Nephron (organoid): ENCODE measurements around the gene CHRNG.

ENCODE experiments used
- H3K27ac Mint-ChIP-seq, 3 experiments: 2 replicates each; pipeline ENCODE4 v1.8.0; 2020; ENCODE audit warnings: mixed read lengths in 3 of 3, mild to moderate bottlenecking in 2 of 3, moderate library complexity in 1 of 3
- H3K27me3 Mint-ChIP-seq: 2 replicates; pipeline ENCODE4 v1.8.0; 2021; ENCODE audit warnings: low read depth, mild to moderate bottlenecking, moderate library complexity, mixed read lengths
- H3K36me3 Mint-ChIP-seq: 2 replicates; pipeline ENCODE4 v1.8.0; 2020; ENCODE audit warnings: low read depth, mixed read lengths
- H3K4me1 Mint-ChIP-seq: 2 replicates; pipeline ENCODE4 v1.8.0; 2020; ENCODE audit warnings: mixed read lengths
- H3K4me3 Mint-ChIP-seq, 3 experiments: 2 replicates each; pipeline ENCODE4 v1.8.0; 2020; ENCODE audit warnings: mild to moderate bottlenecking in 3 of 3, mixed read lengths in 3 of 3, moderate library complexity in 2 of 3
- H3K9me3 Mint-ChIP-seq: 2 replicates; pipeline ENCODE4 v1.8.0; 2020; ENCODE audit warnings: mixed read lengths
- TF ChIP-seq, protein P1 (sequence below), 3 experiments: fragments of 200-600 bp; sonication (generic); IDR thresholded peaks; one replicate each; pipeline ENCODE4 v1.5.0; 2021; ENCODE audit warnings: antibody characterized with exemption in 3 of 3; ENCODE audit not compliant: unreplicated experiment in 3 of 3

The CHRNG gene

GRCh38 chr2:232516551-232516950 lies 22.9 kb upstream of the CHRNG start:
- no peak overlapping the region for H3K27ac Mint-ChIP-seq
- H3K9me3 Mint-ChIP-seq = no peaks in the 10 kb centered on the region
- no peak overlapping the region for H3K4me3 Mint-ChIP-seq
- TF ChIP-seq, protein P1, sequence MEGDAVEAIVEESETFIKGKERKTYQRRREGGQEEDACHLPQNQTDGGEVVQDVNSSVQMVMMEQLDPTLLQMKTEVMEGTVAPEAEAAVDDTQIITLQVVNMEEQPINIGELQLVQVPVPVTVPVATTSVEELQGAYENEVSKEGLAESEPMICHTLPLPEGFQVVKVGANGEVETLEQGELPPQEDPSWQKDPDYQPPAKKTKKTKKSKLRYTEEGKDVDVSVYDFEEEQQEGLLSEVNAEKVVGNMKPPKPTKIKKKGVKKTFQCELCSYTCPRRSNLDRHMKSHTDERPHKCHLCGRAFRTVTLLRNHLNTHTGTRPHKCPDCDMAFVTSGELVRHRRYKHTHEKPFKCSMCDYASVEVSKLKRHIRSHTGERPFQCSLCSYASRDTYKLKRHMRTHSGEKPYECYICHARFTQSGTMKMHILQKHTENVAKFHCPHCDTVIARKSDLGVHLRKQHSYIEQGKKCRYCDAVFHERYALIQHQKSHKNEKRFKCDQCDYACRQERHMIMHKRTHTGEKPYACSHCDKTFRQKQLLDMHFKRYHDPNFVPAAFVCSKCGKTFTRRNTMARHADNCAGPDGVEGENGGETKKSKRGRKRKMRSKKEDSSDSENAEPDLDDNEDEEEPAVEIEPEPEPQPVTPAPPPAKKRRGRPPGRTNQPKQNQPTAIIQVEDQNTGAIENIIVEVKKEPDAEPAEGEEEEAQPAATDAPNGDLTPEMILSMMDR (IDR thresholded peaks at IDR 0.05; ENCODE audit: unreplicated experiment in 3 of 3) = no peak
- H3K27me3 Mint-ChIP-seq = peaks cover 73% of the 10 kb centered on the region
- H3K4me1 Mint-ChIP-seq = peaks cover 45% of the 10 kb centered on the region
- H3K36me3 Mint-ChIP-seq = no peaks in the 10 kb centered on the region

GRCh38 chr2:232518844-232519243 lies 20.6 kb upstream of the CHRNG start:
- Mint-ChIP-seq H3K9me3 (no peaks in the 10 kb centered on the region), H3K4me3 (no peak overlapping the region), H3K4me1 (peaks cover 32% of the 10 kb centered on the region), H3K27ac (no peak overlapping the region), H3K36me3 (no peaks in the 10 kb centered on the region), H3K27me3 (peaks cover 69% of the 10 kb centered on the region)
- TF ChIP-seq, protein P1 (IDR thresholded peaks at IDR 0.05; ENCODE audit: unreplicated experiment in 3 of 3) = no peak

- H3K36me3 Mint-ChIP-seq = no peaks in the 10 kb centered on the region
- no peak within 1 kb of the TSS for H3K4me3 Mint-ChIP-seq
- TF ChIP-seq, protein P1 (IDR thresholded peaks at IDR 0.05; ENCODE audit: unreplicated experiment in 3 of 3) = no peak
- H3K27me3 Mint-ChIP-seq = peaks cover 67% of the 10 kb centered on the region
- peaks cover 32% of the 10 kb centered on the region for H3K4me1 Mint-ChIP-seq
- H3K27ac Mint-ChIP-seq = no peak within 1 kb of the TSS
- H3K9me3 Mint-ChIP-seq = no peaks in the 10 kb centered on the region
These were observed 19.7 kb upstream of the CHRNG start, which contains the start of gene PRSS56 for GRCh38 chr2:232519581-232520438. TSS of gene PRSS56 (plus strand) at chr2:232520388. CDS start at chr2:232520599, 211 bp downstream.

GRCh38 chr2:232520489-232520888 lies 19.0 kb upstream of the CHRNG start:
- Mint-ChIP-seq H3K27me3 (peaks cover 63% of the 10 kb centered on the region), H3K4me3 (no peak overlapping the region), H3K36me3 (no peaks in the 10 kb centered on the region), H3K27ac (no peak overlapping the region), H3K9me3 (no peaks in the 10 kb centered on the region), H3K4me1 (peaks cover 31% of the 10 kb centered on the region)
- TF ChIP-seq, protein P1 (IDR thresholded peaks at IDR 0.05; ENCODE audit: unreplicated experiment in 3 of 3) = no peak

DNA sequence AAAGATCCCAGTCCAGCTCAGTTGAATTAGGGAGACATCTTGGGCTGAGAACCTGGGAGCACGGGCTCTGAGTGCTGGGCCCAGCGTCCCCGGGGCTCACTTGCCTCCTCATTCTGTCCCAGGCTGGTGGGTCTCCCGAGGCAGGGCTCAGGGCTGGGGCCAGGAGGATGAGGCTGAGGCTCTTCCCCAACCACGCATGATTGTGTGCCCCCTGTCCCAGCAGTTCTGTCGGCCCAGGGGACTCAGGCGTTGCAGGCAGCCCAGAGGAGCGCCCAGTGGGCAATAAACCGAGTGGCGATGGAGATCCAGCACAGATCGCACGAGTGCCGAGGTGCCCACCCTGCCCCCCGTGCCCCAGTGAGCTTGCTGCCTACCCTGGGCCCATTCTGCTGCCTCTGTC lies 18.4 kb upstream of the CHRNG start:
- no peaks in the 10 kb centered on the region for H3K36me3 Mint-ChIP-seq
- H3K4me1 Mint-ChIP-seq = peaks cover 30% of the 10 kb centered on the region
- no peaks in the 10 kb centered on the region for H3K9me3 Mint-ChIP-seq
- H3K4me3 Mint-ChIP-seq = no peak overlapping the region
- TF ChIP-seq, protein P1 (IDR thresholded peaks at IDR 0.05; ENCODE audit: unreplicated experiment in 3 of 3) = no peak
- no peak overlapping the region for H3K27ac Mint-ChIP-seq
- peaks cover 63% of the 10 kb centered on the region for H3K27me3 Mint-ChIP-seq
